IPS-20b (cell line): Measurements from ENCODE around the gene SUSD4.

Experiments
- H3K27ac ChIP-seq: one replicate; pipeline ENCODE4 v1.5.1; 2013; ENCODE audit warnings: low read length
- H3K27me3 ChIP-seq: 2 replicates; pipeline ENCODE4 v1.6.1; 2013; ENCODE audit warnings: mild to moderate bottlenecking, low read length, inconsistent platforms; ENCODE audit not compliant: insufficient read depth
- H3K36me3 ChIP-seq: 2 replicates; pipeline ENCODE4 v1.6.1; 2013; ENCODE audit warnings: low read depth, mild to moderate bottlenecking, inconsistent platforms, low read length, moderate library complexity; ENCODE audit not compliant: insufficient read depth
- H3K4me1 ChIP-seq: 2 replicates; pipeline ENCODE4 v1.6.1; 2013; ENCODE audit warnings: mild to moderate bottlenecking, control low read depth, inconsistent platforms, low read length, moderate library complexity; ENCODE audit not compliant: insufficient read depth
- H3K4me3 ChIP-seq: 2 replicates; pipeline ENCODE4 v1.5.1; 2013; ENCODE audit warnings: mild to moderate bottlenecking, low read length, inconsistent platforms
- H3K9ac ChIP-seq: 2 replicates; pipeline ENCODE4 v1.6.1; 2013; ENCODE audit warnings: low read depth, mild to moderate bottlenecking, inconsistent platforms, low read length, moderate library complexity
- H3K9me3 ChIP-seq: 2 replicates; pipeline ENCODE4 v1.6.1; 2013; ENCODE audit warnings: mild to moderate bottlenecking, low read depth, low read length, inconsistent platforms; ENCODE audit not compliant: insufficient read depth

Gene SUSD4

GRCh38 chr1:223202376-223203033 lies 161.5 kb downstream of the SUSD4 start:
- H3K9ac ChIP-seq: no peak overlapping the region
- no peaks in the 10 kb centered on the region for H3K4me1 ChIP-seq
- no peak overlapping the region for H3K27ac ChIP-seq
- H3K36me3 ChIP-seq: no peaks in the 10 kb centered on the region
- H3K4me3 ChIP-seq: no peak overlapping the region
- no peaks in the 10 kb centered on the region for H3K9me3 ChIP-seq
- H3K27me3 ChIP-seq: no peaks in the 10 kb centered on the region

GRCh38 chr1:223201967-223202366 lies 162.0 kb downstream of the SUSD4 start:
- Histone ChIP-seq H3K4me3 (no peak overlapping the region), H3K9ac (no peak overlapping the region), H3K36me3 (no peaks in the 10 kb centered on the region), H3K27me3 (no peaks in the 10 kb centered on the region), H3K9me3 (no peaks in the 10 kb centered on the region), H3K4me1 (no peaks in the 10 kb centered on the region), H3K27ac (no peak overlapping the region)

- H3K4me1 ChIP-seq: no peaks in the 10 kb centered on the region
- H3K27ac ChIP-seq: no peak overlapping the region
- no peaks in the 10 kb centered on the region for H3K36me3 ChIP-seq
- no peak overlapping the region for H3K9ac ChIP-seq
- no peaks in the 10 kb centered on the region for H3K9me3 ChIP-seq
- H3K4me3 ChIP-seq: no peak overlapping the region
- no peaks in the 10 kb centered on the region for H3K27me3 ChIP-seq
Observed at GRCh38 chr1:223200903-223201302, 163.1 kb downstream of the SUSD4 start.

- Histone ChIP-seq H3K36me3 (no peaks in the 10 kb centered on the region), H3K4me1 (no peaks in the 10 kb centered on the region), H3K27ac (no peak overlapping the region), H3K4me3 (no peak overlapping the region), H3K9me3 (no peaks in the 10 kb centered on the region), H3K27me3 (no peaks in the 10 kb centered on the region), H3K9ac (no peak overlapping the region)
Observed at GRCh38 chr1:223199094-223199647, 164.8 kb downstream of the SUSD4 start.

GRCh38 chr1:223198628-223198965 lies 165.4 kb downstream of the SUSD4 start:
- H3K36me3 ChIP-seq: no peaks in the 10 kb centered on the region
- H3K4me3 ChIP-seq: no peak overlapping the region
- H3K9ac ChIP-seq: no peak overlapping the region
- H3K27ac ChIP-seq: no peak overlapping the region
- no peaks in the 10 kb centered on the region for H3K27me3 ChIP-seq
- H3K4me1 ChIP-seq: no peaks in the 10 kb centered on the region
- no peaks in the 10 kb centered on the region for H3K9me3 ChIP-seq

- Histone ChIP-seq H3K36me3 (no peaks in the 10 kb centered on the region), H3K27ac (no peak overlapping the region), H3K9ac (no peak overlapping the region), H3K27me3 (no peaks in the 10 kb centered on the region), H3K4me1 (no peaks in the 10 kb centered on the region), H3K4me3 (no peak overlapping the region), H3K9me3 (no peaks in the 10 kb centered on the region)
Observed at GRCh38 chr1:223197923-223198627, 165.9 kb downstream of the SUSD4 start.

- Histone ChIP-seq H3K36me3 (no peaks in the 10 kb centered on the region), H3K27ac (no peak overlapping the region), H3K9ac (no peak overlapping the region), H3K9me3 (no peaks in the 10 kb centered on the region), H3K4me1 (no peaks in the 10 kb centered on the region), H3K27me3 (peaks cover 6% of the 10 kb centered on the region; the same call in 1 of the 2 replicates), H3K4me3 (no peak overlapping the region)
Observed at GRCh38 chr1:223189903-223190724, 173.9 kb downstream of the SUSD4 start.

GRCh38 chr1:223189525-223189902 lies 174.5 kb downstream of the SUSD4 start:
- Histone ChIP-seq H3K27me3 (peaks cover 6% of the 10 kb centered on the region; the same call in 1 of the 2 replicates), H3K27ac (no peak overlapping the region), H3K9me3 (no peaks in the 10 kb centered on the region), H3K4me1 (no peaks in the 10 kb centered on the region), H3K4me3 (no peak overlapping the region), H3K36me3 (no peaks in the 10 kb centered on the region), H3K9ac (no peak overlapping the region)

- Histone ChIP-seq H3K27ac (no peak overlapping the region), H3K9ac (no peak overlapping the region), H3K9me3 (no peaks in the 10 kb centered on the region), H3K27me3 (peaks cover 6% of the 10 kb centered on the region; the same call in 1 of the 2 replicates), H3K4me3 (no peak overlapping the region), H3K4me1 (no peaks in the 10 kb centered on the region), H3K36me3 (no peaks in the 10 kb centered on the region)
Observed at GRCh38 chr1:223188618-223189356, 175.2 kb downstream of the SUSD4 start.

GRCh38 chr1:223186800-223187199 lies 177.2 kb downstream of the SUSD4 start:
- Histone ChIP-seq H3K27ac (no peak overlapping the region), H3K4me3 (no peak overlapping the region), H3K27me3 (peaks cover 11% of the 10 kb centered on the region), H3K36me3 (no peaks in the 10 kb centered on the region), H3K9ac (no peak overlapping the region), H3K4me1 (no peaks in the 10 kb centered on the region), H3K9me3 (no peaks in the 10 kb centered on the region)

- Histone ChIP-seq H3K27me3 (peaks cover 33% of the 10 kb centered on the region), H3K27ac (no peak overlapping the region), H3K36me3 (no peaks in the 10 kb centered on the region), H3K4me3 (no peak overlapping the region), H3K4me1 (0 out of 2 replicates have a peak, but pooled peaks cover 7% of the 10 kb centered on the region), H3K9me3 (no peaks in the 10 kb centered on the region), H3K9ac (no peak overlapping the region)
Observed at GRCh38 chr1:223183268-223183862, 180.6 kb downstream of the SUSD4 start.
